Right ventricle myocardium inferior (tissue), 1 donor: ENCODE data around the gene TRIM34. TPM values are rescaled to one million over a fixed set of nuclear protein-coding genes. Genes with fewer than 3 reads are reported as not detected.
"Not testable (repeated sequence)": the region's sequence is repeated elsewhere in the genome, so short reads cannot be mapped to it uniquely, and the experiment has no call there.

ENCODE experiments used
- ATAC-seq: fragments of 200-7000 bp; cut with Tn5 transposase; one replicate; pipeline ENCODE4 v1.9.1; 2020; ENCODE audit warnings: mild to moderate bottlenecking, moderate library complexity
- DNase-seq: peaks from one replicate; pipeline ENCODE4 v3.0.0; 2021; ENCODE audit errors: missing footprints
- intact Hi-C: fragments of 100-400 bp; cut with DNase I; formaldehyde crosslinking; loops from one replicate; pipeline ENCODE4 v1.11.0; 2022
- total RNA-seq: library from RNA; stranded (reverse); fragmentation: NEBNext Ultra II Directional; extraction: Animal tissue kit (Norgen Biotek cat#: 25700); gene quantifications from one replicate; pipeline ENCODE4 v1.2.1, GENCODE V29; 2021
- donor health status: DM: no; HTN: yes; CAD: no; lungs with severe emphysema.

Gene TRIM34
- total RNA-seq, 1 donor from 2014 or later = 2.8 TPM

DNA sequence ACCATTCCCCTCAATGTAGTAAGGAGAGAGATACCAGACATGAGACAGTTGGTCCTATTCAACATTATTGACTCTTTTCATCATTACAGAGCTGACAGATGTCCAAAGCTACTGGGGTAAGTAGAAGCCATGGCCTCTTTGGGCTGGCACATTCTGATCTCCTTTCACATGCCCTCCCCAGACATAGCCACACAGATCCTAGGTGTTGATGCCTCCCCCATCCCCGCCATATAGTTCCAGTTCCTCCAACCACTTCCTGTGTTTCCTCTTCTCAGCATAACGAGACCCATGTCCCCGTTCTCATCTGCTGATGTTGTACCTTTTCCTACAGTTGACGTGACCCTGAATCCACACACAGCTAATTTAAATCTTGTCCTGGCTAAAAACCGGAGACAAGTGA, 14.4 kb upstream of the TRIM34 start:
- DNase-seq = no peak
- ATAC-seq = no peak
- intact Hi-C loops = no loop called here

- ATAC-seq = no peak
- intact Hi-C loops = no loop called here
- DNase-seq = no peak
Observed at GRCh38 chr11:5611627-5612026, 13.2 kb upstream of the TRIM34 start.

DNA sequence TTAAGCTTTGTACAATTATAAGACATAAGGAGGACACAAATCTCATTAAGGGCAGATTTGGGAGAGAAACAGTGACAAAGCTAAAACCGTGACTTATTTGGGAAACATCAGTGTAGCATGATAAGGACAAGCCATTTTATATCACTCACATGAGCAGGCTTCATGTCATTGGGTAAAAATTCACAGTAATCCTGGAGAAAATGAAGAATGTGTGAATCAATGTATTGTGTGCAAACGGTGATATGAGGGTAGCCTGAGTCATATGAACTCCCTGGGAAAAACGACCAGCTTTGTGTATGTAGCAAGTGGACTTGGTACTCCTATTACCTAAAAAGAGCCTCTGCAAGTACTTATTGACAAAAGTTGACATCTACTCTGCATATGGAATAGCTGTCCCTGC, 6.0 kb upstream of the TRIM34 start:
- no peak for ATAC-seq
- intact Hi-C loops = no loop called here
- DNase-seq = no peak

DNA sequence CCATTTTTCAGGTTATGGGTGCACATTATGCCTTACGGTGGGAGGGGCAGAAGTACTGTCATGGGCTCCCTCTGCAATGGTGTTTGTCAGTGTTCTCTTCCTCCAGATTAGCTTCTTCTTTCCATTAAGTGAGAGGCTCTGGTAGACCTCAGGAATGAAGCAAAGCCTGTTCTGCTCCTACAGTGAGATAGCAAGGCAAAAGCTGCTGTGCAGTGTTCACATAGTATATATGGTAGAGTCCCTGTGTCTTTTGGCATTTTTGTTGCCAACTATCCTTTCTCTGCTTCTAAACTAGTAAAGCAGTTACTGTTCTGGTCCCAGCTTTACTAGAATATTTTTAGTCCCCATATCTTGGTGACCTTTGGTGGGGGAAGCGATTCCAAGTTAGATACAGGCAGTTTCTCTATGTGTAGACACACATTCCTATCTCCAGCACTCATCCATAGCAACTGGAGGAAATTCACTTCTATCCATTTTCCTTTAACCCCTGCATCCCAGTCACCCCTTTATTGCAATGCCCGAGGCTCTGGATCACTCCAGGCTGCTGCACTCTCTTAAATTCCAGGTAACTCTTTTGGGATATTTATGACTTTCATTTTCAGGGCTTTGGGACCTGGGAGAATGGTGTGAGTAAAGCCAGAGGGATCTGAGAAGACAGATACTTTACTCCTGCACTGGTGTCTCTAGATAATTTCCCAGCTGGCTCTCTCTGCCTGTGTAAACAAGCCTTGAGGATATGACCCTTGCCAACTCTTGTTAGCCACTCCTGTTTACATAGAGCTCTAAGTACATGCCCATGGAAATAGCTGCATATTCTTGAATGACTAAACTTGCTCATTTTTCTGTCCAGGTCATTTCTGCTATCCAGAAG, 3.9 kb upstream of the TRIM34 start:
- ATAC-seq = peak; percentile 49
- intact Hi-C loops = no loop called here
- no peak for DNase-seq

DNA sequence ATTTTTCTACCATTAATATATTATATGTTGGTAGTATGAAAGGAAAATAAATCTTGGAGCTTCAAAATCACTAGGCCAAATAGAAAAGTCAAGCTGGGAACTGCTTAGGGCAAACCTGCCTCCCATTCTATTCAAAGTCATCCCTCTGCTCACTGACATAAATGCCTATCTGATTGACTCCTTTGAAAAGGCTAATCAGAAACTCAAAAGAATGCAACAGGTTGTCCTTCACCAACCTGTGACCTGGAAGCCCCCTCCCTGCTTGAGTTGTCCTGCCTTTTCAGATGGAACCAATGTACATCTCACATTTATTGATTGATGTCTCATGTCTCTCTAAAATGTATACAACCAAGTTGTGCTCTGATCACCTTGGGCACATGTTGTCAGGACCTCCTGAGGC, 3.2 kb upstream of the TRIM34 start:
- DNase-seq = no peak

DNA sequence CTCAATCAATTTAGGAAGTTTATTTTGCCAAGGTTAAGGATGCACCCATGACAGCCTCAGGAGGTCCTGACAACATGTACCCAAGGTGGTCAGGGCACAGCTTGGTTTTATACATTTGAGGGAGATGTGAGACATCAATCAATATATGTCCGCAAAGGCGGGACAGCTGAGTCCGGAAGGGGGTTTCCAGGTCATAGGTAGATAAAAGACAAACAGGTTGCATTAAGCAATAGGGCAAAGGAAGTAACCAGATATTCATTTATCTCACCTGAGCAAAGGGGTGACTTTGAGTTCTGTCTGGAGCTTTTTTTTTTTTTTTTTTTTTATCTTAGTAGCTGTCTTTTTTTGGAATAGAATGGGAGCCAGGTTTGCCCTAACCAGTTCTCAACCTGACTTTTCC, 2.0 kb upstream of the TRIM34 start:
- no peak for DNase-seq
- ATAC-seq = no peak
- intact Hi-C loops = no loop called here

More for the DNA sequence above, 3.2 kb upstream of the TRIM34 start:
- intact Hi-C loops = no loop called here
- ATAC-seq = no peak

- no peak for ATAC-seq
- intact Hi-C loops = no loop called here
Observed at GRCh38 chr11:5625281-5625680, 480 bp downstream of the TRIM34 start.

GRCh38 chr11:5626196-5626595, 1.4 kb downstream of the TRIM34 start:
- ATAC-seq = no peak
- no peak for DNase-seq
- intact Hi-C loops = no loop called here

More at GRCh38 chr11:5625281-5625680, 480 bp downstream of the TRIM34 start:
- no peak for DNase-seq

- intact Hi-C loops = no loop called here
- ATAC-seq = no peak
Observed at GRCh38 chr11:5631417-5631816, 6.6 kb downstream of the TRIM34 start.

GRCh38 chr11:5631969-5632635, 7.3 kb downstream of the TRIM34 start:
- ATAC-seq = no peak
- DNase-seq = no peak
- intact Hi-C loops = no loop called here

More at GRCh38 chr11:5631417-5631816, 6.6 kb downstream of the TRIM34 start:
- DNase-seq = no peak

DNA sequence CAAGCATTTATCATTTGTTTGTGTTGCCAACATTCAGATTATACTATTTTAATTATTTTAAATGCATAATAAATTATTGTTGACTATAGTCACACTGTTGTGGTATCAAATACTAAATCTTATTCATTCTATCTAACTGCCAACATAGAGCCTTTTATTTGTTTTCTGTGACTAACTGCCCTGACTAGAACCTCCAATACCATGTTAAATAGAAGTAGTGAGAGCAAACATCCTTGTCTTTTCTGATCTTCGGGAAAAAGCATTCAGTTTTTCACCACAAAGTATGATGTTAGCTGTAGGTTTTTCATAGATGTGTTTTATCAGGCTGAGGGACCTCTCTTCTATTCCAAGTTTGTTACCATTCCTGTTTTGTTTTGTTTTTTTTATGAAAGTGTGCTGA, 15.2 kb downstream of the TRIM34 start:
- ATAC-seq (no peak), DNase-seq (no peak)
- intact Hi-C loops = no loop called here

- DNase-seq = no peak
- intact Hi-C loops = no loop called here
- ATAC-seq = no peak
Observed at GRCh38 chr11:5643585-5643984, 18.8 kb downstream of the TRIM34 start.

DNA sequence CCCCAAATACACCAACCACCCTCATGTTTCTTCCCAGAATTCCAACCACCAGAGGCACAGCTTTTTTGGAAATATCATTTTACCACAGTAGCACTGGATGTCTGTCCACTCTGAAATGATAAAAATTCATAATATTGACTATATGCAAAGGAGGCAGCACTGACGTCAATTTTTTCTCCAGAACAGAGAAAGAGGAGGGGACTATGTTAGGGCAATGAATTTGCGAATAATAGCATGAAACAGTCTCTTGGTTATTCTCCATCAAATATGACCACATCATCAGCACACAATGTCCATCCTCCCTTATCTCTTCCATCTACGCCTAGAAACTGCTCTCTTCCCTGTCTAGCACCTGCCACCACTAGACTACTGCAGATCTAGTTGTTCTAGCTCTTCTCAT, 21.3 kb downstream of the TRIM34 start:
- no peak for DNase-seq
- ATAC-seq = no peak
- intact Hi-C loops = no loop called here

DNA sequence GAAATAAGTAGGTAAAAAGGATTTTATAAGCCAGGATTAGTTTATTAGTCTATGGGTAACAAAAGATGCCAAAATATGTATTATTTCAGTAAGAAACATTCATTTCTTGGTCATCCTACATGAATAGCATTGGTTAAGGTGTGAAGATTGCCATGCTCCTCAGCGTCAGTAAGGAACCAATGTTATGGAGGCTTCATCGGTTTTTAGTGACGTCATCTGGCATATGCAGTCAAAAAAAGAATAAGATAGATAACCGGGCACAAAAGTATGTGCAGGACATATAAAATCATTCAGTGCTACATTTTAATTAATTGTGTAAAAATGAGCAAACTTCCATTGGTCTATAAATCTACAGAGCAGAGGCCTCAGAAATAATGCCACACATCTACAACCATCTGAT, 30.7 kb downstream of the TRIM34 start:
- ATAC-seq (no peak), DNase-seq (no peak)
- intact Hi-C loops = no loop called here

DNA sequence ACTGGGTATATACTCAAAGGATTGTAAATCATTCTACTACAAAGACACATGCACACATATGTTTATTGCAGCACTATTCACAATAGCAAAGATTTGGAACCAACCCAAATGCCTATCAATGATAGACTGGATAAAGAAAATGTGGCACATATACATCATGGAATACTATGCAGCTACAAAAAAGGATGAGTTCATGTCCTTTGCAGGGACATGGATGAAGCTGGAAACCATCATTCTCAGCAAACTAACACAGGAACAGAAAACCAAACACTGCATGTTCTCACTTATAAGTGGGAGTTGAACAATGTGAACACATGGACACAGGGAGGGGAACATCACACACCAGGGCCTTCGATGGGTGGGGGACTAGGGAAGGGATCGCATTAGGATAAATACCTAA, 32.2 kb downstream of the TRIM34 start:
- intact Hi-C loops, DNase-seq: not testable (repeated sequence)

GRCh38 chr11:5658318-5658717, 33.5 kb downstream of the TRIM34 start:
- ATAC-seq = no peak
- DNase-seq = no peak
- intact Hi-C loops = no loop called here

More for the DNA sequence above, 32.2 kb downstream of the TRIM34 start:
- ATAC-seq = not testable (repeated sequence)

GRCh38 chr11:5663511-5663910, 38.7 kb downstream of the TRIM34 start:
- ATAC-seq = no peak
- DNase-seq = no peak
- intact Hi-C loops = no loop called here

DNA sequence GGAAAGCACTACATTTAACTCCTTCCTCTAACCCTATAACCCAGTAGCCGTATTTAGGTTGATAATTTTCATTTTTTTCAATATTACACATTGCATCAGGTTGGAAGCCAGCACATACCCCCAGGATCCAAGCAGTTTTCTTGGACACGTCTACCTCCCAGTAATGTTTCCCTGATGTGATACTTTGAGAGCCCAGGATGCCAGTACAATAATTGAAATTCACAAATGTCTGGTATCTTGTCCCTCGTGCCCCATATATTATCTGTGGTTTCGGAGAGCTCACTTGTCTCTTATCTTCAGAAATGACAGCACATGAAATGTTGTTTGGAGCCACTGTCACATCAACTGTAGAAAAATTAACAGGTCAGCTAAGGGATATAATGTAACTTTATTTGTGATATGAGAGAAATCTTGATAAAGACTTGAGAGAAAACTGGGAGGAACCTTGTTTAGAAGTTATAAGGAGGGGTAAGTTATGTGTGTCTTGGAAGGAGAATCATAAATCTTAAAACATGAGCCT, 40.3 kb downstream of the TRIM34 start:
- no peak for DNase-seq
- intact Hi-C loops = no loop called here
- ATAC-seq = no peak

DNA sequence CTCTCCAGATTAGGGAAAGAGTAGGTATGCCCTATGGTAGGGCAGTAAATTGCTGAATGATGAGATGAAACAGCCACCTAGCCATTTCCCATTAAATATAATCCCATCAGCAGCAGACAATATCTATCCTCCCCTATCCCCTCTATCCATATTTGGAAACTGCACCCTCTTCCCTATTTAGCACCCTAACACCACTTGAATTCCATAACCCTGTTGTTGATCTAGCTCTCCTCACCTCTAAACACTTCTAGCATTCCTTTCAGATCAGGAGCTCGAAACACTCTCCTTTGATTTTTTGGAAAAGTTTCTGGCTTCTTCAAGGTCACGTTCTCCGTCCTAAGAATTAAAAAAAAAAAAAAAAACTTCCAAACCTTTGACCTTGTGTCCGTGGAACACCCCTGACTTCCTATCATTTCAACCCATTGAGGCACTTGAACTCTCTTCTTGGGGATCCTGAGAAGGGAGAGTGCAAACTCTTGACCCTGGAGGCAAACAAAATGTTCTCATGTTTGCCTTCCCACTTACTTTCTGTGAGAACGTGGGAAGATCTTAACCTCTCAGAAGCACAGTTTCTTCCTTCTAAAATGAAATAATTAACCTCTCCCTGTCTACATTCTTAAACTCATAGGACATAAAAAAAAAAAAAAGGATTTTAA, 41.1 kb downstream of the TRIM34 start:
- ATAC-seq (no peak), DNase-seq (no peak)
- intact Hi-C loops = no loop called here

DNA sequence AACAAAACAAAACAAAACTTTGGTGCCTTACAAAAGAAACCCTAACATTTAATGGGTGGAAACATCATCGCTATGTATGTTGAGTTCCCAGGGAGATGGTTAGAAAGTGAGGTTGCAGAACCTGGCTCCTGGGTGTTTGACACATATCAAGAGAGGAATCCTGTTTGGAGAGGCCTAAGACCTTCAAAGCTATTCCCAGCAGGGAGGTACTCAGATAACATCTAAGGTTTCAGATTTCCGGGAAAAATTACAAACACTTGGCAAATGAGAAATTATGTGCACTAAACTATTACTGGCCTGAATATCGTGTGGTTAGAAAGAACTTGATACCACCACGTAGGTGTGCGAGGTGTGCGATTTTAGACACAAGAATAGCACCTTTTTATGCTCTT, 41.6 kb downstream of the TRIM34 start:
- intact Hi-C loops = no loop called here
- no peak for DNase-seq

More for the DNA sequence above, 41.6 kb downstream of the TRIM34 start:
- no peak for ATAC-seq
